Activated T-helper 1 cell treated with anti-CD3 and anti-CD28 coated beads, Interleukin-2, amount 50 U/mL, for 16 hours (primary cell): ENCODE measurements around the gene LSR.
A peak's percentile ranks its signal among the peaks of the same experiment; 100 is the strongest.

Source experiments
- DNase-seq, 2 donors: peaks; one replicate each; pipeline ENCODE4 v3.0.0-alpha.2; 2020; ENCODE audit warnings: low read depth in 1 of 2, low spot score in 1 of 2

LSR gene

GRCh38 chr19:35248310-35249145 is at the start of gene LSR:
LSR (plus strand) TSS chr19:35249002; CDS start chr19:35249023, 21 bp downstream.
- DNase-seq = peak; percentile 52 to 59

GRCh38 chr19:35199481-35199880 is 49.3 kb upstream of the LSR start:
- no peak for DNase-seq

GRCh38 chr19:35202722-35203688 is 45.8 kb upstream of the LSR start:
- DNase-seq = no peak

GRCh38 chr19:35204799-35205732 is 43.7 kb upstream of the LSR start:
- DNase-seq = no peak

- DNase-seq = no peak
These were observed 43.0 kb upstream of the LSR start for GRCh38 chr19:35205733-35206323.

- DNase-seq = peak in 1 of 2 donors; percentile 29
These were observed 42.4 kb upstream of the LSR start for GRCh38 chr19:35206379-35206778.

- DNase-seq = no peak
These were observed 41.9 kb upstream of the LSR start for GRCh38 chr19:35206855-35207254.

- DNase-seq = no peak
These were observed 41.4 kb upstream of the LSR start for GRCh38 chr19:35207391-35207871.

GRCh38 chr19:35208121-35208520 is 40.7 kb upstream of the LSR start:
- DNase-seq = no peak

- no peak for DNase-seq
These were observed 39.2 kb upstream of the LSR start for GRCh38 chr19:35209646-35210045.

- DNase-seq = peak; percentile 57 to 74
These were observed 37.1 kb upstream of the LSR start for GRCh38 chr19:35211545-35212230.

- DNase-seq = no peak
These were observed 36.6 kb upstream of the LSR start for GRCh38 chr19:35212241-35212640.

GRCh38 chr19:35213663-35214632 is 34.9 kb upstream of the LSR start:
- DNase-seq = peak; percentile 38 to 62

GRCh38 chr19:35214766-35215422 is 33.9 kb upstream of the LSR start:
- no peak for DNase-seq

- no peak for DNase-seq
These were observed 32.6 kb upstream of the LSR start for GRCh38 chr19:35216016-35216832.

- peak in 1 of 2 donors; percentile 24 for DNase-seq
These were observed 31.8 kb upstream of the LSR start for GRCh38 chr19:35216833-35217648.
